SK-N-SH (cell line): ENCODE data around the gene DBX2. TPM values are rescaled to one million over a fixed set of nuclear protein-coding genes. Genes with fewer than 3 reads are reported as not detected.

Experiments used
- CTCF ChIA-PET: fragments of 300-600, 350-600 bp; formaldehyde crosslinking; extraction: SDS; loops from one replicate; lab custom pipeline; 2021; lab: Yijun Ruan, JAX
- POLR2A ChIA-PET: fragments of 350-600 bp; sonication (Branson Sonifier 250); formaldehyde crosslinking; extraction: SDS; loops from one replicate; lab custom pipeline; 2020; ENCODE audit warnings: antibody characterized with exemption, inconsistent platforms; lab: Yijun Ruan, JAX
- DNase-seq: peaks from one replicate; pipeline ENCODE4 v3.0.0; 2012
- H2AFZ ChIP-seq: fragments of 200-600 bp; sonication (generic); 2 replicates; pipeline ENCODE4 v1.8.1; 2016; ENCODE audit warnings: antibody characterized with exemption, mild to moderate bottlenecking, low read depth
- H3F3A ChIP-seq: fragments of 200-600 bp; sonication (generic); replicated peaks from 2 replicates; pipeline ENCODE3; 2016; ENCODE audit warnings: antibody characterized with exemption, mild to moderate bottlenecking; ENCODE audit not compliant: insufficient read depth
- H3K27ac ChIP-seq, 2 experiments: fragments of 200-500 bp in 1 of 2; fragments of 200-600 bp in 1 of 2; sonication (Bioruptor generic) in 1 of 2; sonication (generic), shearing (Covaris generic) in 1 of 2; 2 replicates each; pipeline versions ENCODE4 v1.5.1 to v1.6.1; 2014 to 2016; ENCODE audit warnings: low read depth in 2 of 2, inconsistent platforms in 1 of 2, low read length in 1 of 2, mild to moderate bottlenecking in 1 of 2, mixed read lengths in 1 of 2
- H3K27me3 ChIP-seq: fragments of 200-600 bp; sonication (generic), shearing (Covaris generic); 2 replicates; pipeline ENCODE4 v1.6.1; 2016; ENCODE audit warnings: mixed run types; ENCODE audit not compliant: insufficient read depth
- H3K36me3 ChIP-seq, 2 experiments: fragments of 200-500 bp in 1 of 2; fragments of 200-600 bp in 1 of 2; sonication (Bioruptor generic) in 1 of 2; sonication (generic) in 1 of 2; replicated peaks in 1 of 2; 2 replicates each; pipeline versions ENCODE3 to v1.5.1; 2014 to 2016; ENCODE audit warnings: low read length in 1 of 2, mild to moderate bottlenecking in 1 of 2; ENCODE audit not compliant: insufficient read depth in 2 of 2, control insufficient read depth in 1 of 2
- H3K4me1 ChIP-seq, 2 experiments: fragments of 200-500 bp in 1 of 2; fragments of 200-600 bp in 1 of 2; sonication (Bioruptor generic) in 1 of 2; sonication (generic), shearing (Covaris generic) in 1 of 2; 2 replicates each; pipeline versions ENCODE4 v1.5.1 to v1.6.1; 2014 to 2016; ENCODE audit warnings: low read depth in 1 of 2, low read length in 1 of 2, mixed run types in 1 of 2; ENCODE audit not compliant: insufficient read depth in 2 of 2, control insufficient read depth in 1 of 2
- H3K4me2 ChIP-seq: fragments of 200-600 bp; sonication (generic), shearing (Covaris generic); 2 replicates; pipeline ENCODE4 v1.6.1; 2017; ENCODE audit warnings: mixed run types
- H3K4me3 ChIP-seq, 2 experiments: fragments of 200-500 bp in 1 of 2; fragments of 200-600 bp in 1 of 2; sonication (Bioruptor generic) in 1 of 2; sonication (generic), shearing (Covaris generic) in 1 of 2; 2 replicates each; pipeline versions ENCODE4 v1.5.1 to v1.8.1; 2014 to 2016; ENCODE audit warnings: low read depth in 2 of 2, inconsistent platforms in 1 of 2, low read length in 1 of 2, mild to moderate bottlenecking in 1 of 2, mixed read lengths in 1 of 2, moderate library complexity in 1 of 2
- H3K79me2 ChIP-seq: fragments of 200-600 bp; sonication (generic); 2 replicates; pipeline ENCODE4 v1.8.1; 2017; ENCODE audit warnings: mild to moderate bottlenecking; ENCODE audit not compliant: insufficient read depth
- H3K9ac ChIP-seq: fragments of 200-600 bp; sonication (generic); 2 replicates; pipeline ENCODE4 v1.6.1; 2017; ENCODE audit warnings: mixed run types
- H3K9me2 ChIP-seq: fragments of 200-600 bp; sonication (generic); 2 replicates; pipeline ENCODE4 v1.6.1; 2017; ENCODE audit warnings: mixed run types
- H3K9me3 ChIP-seq: fragments of 200-600 bp; sonication (generic); 2 replicates; pipeline ENCODE4 v1.6.1; 2017; ENCODE audit warnings: mixed run types, mild to moderate bottlenecking, moderate library complexity
- H4K20me1 ChIP-seq: fragments of 200-600 bp; sonication (generic); 2 replicates; pipeline ENCODE4 v1.6.1; 2017; ENCODE audit warnings: mild to moderate bottlenecking, mixed run types; ENCODE audit not compliant: insufficient read depth
- CHD2 ChIP-seq: fragments of 150-350 bp; IDR thresholded peaks from 2 replicates; pipeline ENCODE4 v1.6.1; 2018; ENCODE audit warnings: low read length; ENCODE audit not compliant: partially characterized antibody
- CTCF ChIP-seq: fragments of 200-600 bp; sonication (generic); IDR thresholded peaks from 2 replicates; pipeline ENCODE4 v1.6.1; 2017; ENCODE audit warnings: antibody characterized with exemption, mild to moderate bottlenecking, moderate library complexity
- EP300 ChIP-seq, 2 experiments: IDR thresholded peaks; 2 replicates each; pipeline versions ENCODE4 v1.4.0 to v1.6.1; 2012; ENCODE audit warnings: borderline replicate concordance in 1 of 2, low read depth in 1 of 2, low read length in 1 of 2
- EZH2phosphoT487 ChIP-seq: fragments of 200-600 bp; sonication (generic); IDR thresholded peaks from 2 replicates; pipeline ENCODE4 v1.6.1; 2017; ENCODE audit warnings: low read depth, mixed run types, mild to moderate bottlenecking, antibody characterized with exemption, moderate library complexity, borderline replicate concordance
- FOXJ3 ChIP-seq: sonication (generic); formaldehyde crosslinking; IDR thresholded peaks from 2 replicates; pipeline ENCODE4 v1.5.1; 2020; ENCODE audit warnings: mild to moderate bottlenecking, missing genetic modification reagents
- FOXM1 ChIP-seq: IDR thresholded peaks from 2 replicates; pipeline ENCODE4 v1.4.0; 2012; ENCODE audit warnings: low read depth, mild to moderate bottlenecking
- MAX ChIP-seq: IDR thresholded peaks from 2 replicates; pipeline ENCODE4 v1.4.0; 2012; ENCODE audit warnings: low read depth
- MXI1 ChIP-seq: IDR thresholded peaks from 2 replicates; pipeline ENCODE4 v1.6.1; 2012; ENCODE audit warnings: mild to moderate bottlenecking, low read depth, low read length, improper control_type of control experiment
- POLR2AphosphoS5 ChIP-seq: IDR thresholded peaks from 2 replicates; pipeline ENCODE4 v1.6.1; 2012; ENCODE audit warnings: low read depth, low read length
- RFX5 ChIP-seq: IDR thresholded peaks from 2 replicates; pipeline ENCODE4 v1.6.1; 2012; ENCODE audit warnings: mild to moderate bottlenecking, improper control_type of control experiment, low read length
- RXRA ChIP-seq: IDR thresholded peaks from 2 replicates; pipeline ENCODE4 v1.4.0; 2012; ENCODE audit warnings: low read depth, mild to moderate bottlenecking, borderline replicate concordance
- SIN3A ChIP-seq: IDR thresholded peaks from 2 replicates; pipeline ENCODE4 v1.6.1; 2012; ENCODE audit warnings: low read depth, mild to moderate bottlenecking, low read length, moderate library complexity, borderline replicate concordance
- TAF1 ChIP-seq: IDR thresholded peaks from 2 replicates; pipeline ENCODE4 v1.6.1; 2012; ENCODE audit warnings: low read depth, mild to moderate bottlenecking, low read length, moderate library complexity, borderline replicate concordance
- TCF12 ChIP-seq: IDR thresholded peaks from 2 replicates; pipeline ENCODE4 v1.4.0; 2012
- TEAD4 ChIP-seq: IDR thresholded peaks from 2 replicates; pipeline ENCODE4 v1.4.0; 2012; ENCODE audit warnings: mild to moderate bottlenecking, borderline replicate concordance; ENCODE audit not compliant: insufficient read depth
- WGBS: methylation state at CpG from one replicate; pipeline ENCODE4 v1.1.6; 2017; ENCODE audit warnings: low lambda C conversion rate; 5-methylcytosine and 5-hydroxymethylcytosine counted together
- polyA plus RNA-seq, 3 experiments: library from polyadenylated mRNA; depleted of rRNA; stranded (reverse); fragments of >200 nt; gene quantifications; 2 replicates each; pipeline ENCODE4 v1.2.3, GENCODE V29; 2012

DBX2 gene
- polyA plus RNA-seq, 1 of the 3 experiments (the other 2 are of a cell fraction), result not detected

- TF ChIP-seq SIN3A (no peak), TCF12 (no peak), EP300 (IDR thresholded peaks at IDR 0.05; ENCODE audit: borderline replicate concordance in 1 of 2, low read depth in 1 of 2, low read length in 1 of 2) (no peak), RFX5 (no peak), CTCF (no peak)
Measured at GRCh38 chr12:45077251-45077650, 26.4 kb upstream of the DBX2 start (continued).

GRCh38 chr12:45076417-45077026 lies 25.6 kb upstream of the DBX2 start:
- TF ChIP-seq TAF1 (no peak), SIN3A (no peak), POLR2AphosphoS5 (no peak), MAX (no peak), TEAD4 (no peak), FOXM1 (no peak), RXRA (no peak), MXI1 (no peak)
- H4K20me1 ChIP-seq, result no peaks in the 10 kb centered on the region
- WGBS, result 8% methylated on average over 3 of the region's 3 CpGs
- DNase-seq, result no peak
- no peak overlapping the region for H3K27ac ChIP-seq
- ChIA-PET POLR2A (no interaction called here), CTCF (no interaction called here)
- no peak overlapping the region for H3K9ac ChIP-seq
- H3K27me3 ChIP-seq, result no peaks in the 10 kb centered on the region
- H3K36me3 ChIP-seq, result no peaks in the 10 kb centered on the region
- H3K9me2 ChIP-seq, result no peaks in the 10 kb centered on the region
- no peaks in the 10 kb centered on the region for H3F3A ChIP-seq
- no peaks in the 10 kb centered on the region for H3K4me1 ChIP-seq
- H3K4me2 ChIP-seq, result no peak overlapping the region
- H2AFZ ChIP-seq, result no peak overlapping the region
- H3K79me2 ChIP-seq, result no peaks in the 10 kb centered on the region
- no peak overlapping the region for H3K4me3 ChIP-seq
- no peaks in the 10 kb centered on the region for H3K9me3 ChIP-seq

- Histone ChIP-seq H3K79me2 (no peaks in the 10 kb centered on the region), H3K27me3 (no peaks in the 10 kb centered on the region), H3K36me3 (no peaks in the 10 kb centered on the region), H3K27ac (no peak overlapping the region), H3K9ac (no peak overlapping the region), H2AFZ (no peak overlapping the region), H4K20me1 (no peaks in the 10 kb centered on the region), H3K4me1 (no peaks in the 10 kb centered on the region), H3K9me2 (no peaks in the 10 kb centered on the region)
- 26% methylated on average over 6 of the region's 6 CpGs for WGBS
- CTCF ChIA-PET, result no interaction called here
- TF ChIP-seq EP300 (IDR thresholded peaks at IDR 0.05; ENCODE audit: borderline replicate concordance in 1 of 2, low read depth in 1 of 2, low read length in 1 of 2) (no peak), FOXJ3 (no peak), EZH2phosphoT487 (no peak), CHD2 (no peak)
- TF ChIP-seq, all 33 proteins: peak for 0
- Histone ChIP-seq H3K9me3 (no peaks in the 10 kb centered on the region), H3K4me3 (no peak overlapping the region), H3F3A (no peaks in the 10 kb centered on the region), H3K4me2 (no peak overlapping the region)
- no peak for DNase-seq
- POLR2A ChIA-PET, result no interaction called here
Measured at GRCh38 chr12:45075587-45076282, 24.8 kb upstream of the DBX2 start.
